K562 (cell line): ENCODE data around the gene CDC42SE2. TPM values are rescaled to one million over a fixed set of nuclear protein-coding genes. Genes with fewer than 3 reads are reported as not detected.

Experiments
- ATAC-seq: fragments of 200-7000 bp; cut with Tn5 transposase; 3 replicates; pipeline ENCODE4 v1.9.1; 2020; ENCODE audit warnings: moderate library complexity
- BruUV-seq: library from RNA; stranded (reverse); fragments of 400-500 nt; replicated peaks from 2 replicates; lab custom pipeline; 2021; lab: Mats Ljungman, UMichigan
- CTCF ChIA-PET: fragments of 300-600 bp; formaldehyde crosslinking; extraction: SDS; loops from one replicate; lab custom pipeline; 2021; ENCODE audit warnings: low intra/inter-chr PET ratio; lab: Yijun Ruan, JAX
- POLR2A ChIA-PET: fragments of 300-600, 350-650 bp; sonication (Branson Sonifier 250); formaldehyde crosslinking; extraction: SDS; loops from one replicate; lab custom pipeline; 2021; ENCODE audit warnings: antibody characterized with exemption, inconsistent platforms; lab: Yijun Ruan, JAX
- DNase-seq, 4 experiments: peaks; one replicate each; pipeline versions ENCODE4 v3.0.0 to v3.0.0-alpha.2; 2011 to 2018; ENCODE audit warnings: low spot score in 3 of 4, mixed read lengths in 3 of 4; ENCODE audit errors: extremely low read depth in 1 of 4
- FAIRE-seq: peaks from 2 replicates; lab custom pipeline; 2011; peaks lifted over from hg19 to GRCh38; lab: Jason Lieb, UNC
- H2AFZ ChIP-seq: 2 replicates; pipeline ENCODE4 v1.6.0; 2011; ENCODE audit warnings: low read depth, low read length, control low read depth, inconsistent platforms
- H3K27ac ChIP-seq: fragments of 200-600 bp; 3 replicates; pipeline ENCODE4 v1.8.0; 2011; ENCODE audit warnings: low read depth, mild to moderate bottlenecking, control low read depth, inconsistent platforms, low read length, moderate library complexity, mixed read lengths; ENCODE audit errors: extremely low read depth
- H3K27me3 ChIP-seq, 2 experiments: fragments of 300-600 bp in 1 of 2; 2 replicates in 1 of 2; 3 replicates in 1 of 2; pipeline versions ENCODE4 v1.6.0 to v1.8.0; 2011; ENCODE audit warnings: inconsistent platforms in 2 of 2, low read length in 2 of 2, mild to moderate bottlenecking in 1 of 2, mixed read lengths in 1 of 2, moderate library complexity in 1 of 2; ENCODE audit not compliant: control insufficient read depth in 2 of 2, insufficient read depth in 2 of 2
- H3K36me3 ChIP-seq: fragments of 300-600 bp; 3 replicates; pipeline ENCODE4 v1.8.0; 2011; ENCODE audit warnings: mild to moderate bottlenecking, low read length, inconsistent platforms; ENCODE audit not compliant: control insufficient read depth, insufficient read depth
- H3K4me1 ChIP-seq, 2 experiments: fragments of 200-600 bp in 1 of 2; replicated peaks in 1 of 2; 2 replicates in 1 of 2; 3 replicates in 1 of 2; pipeline versions ENCODE4 v1.5.1 to v1.8.0; 2011; ENCODE audit warnings: inconsistent platforms in 2 of 2, low read length in 2 of 2, mild to moderate bottlenecking in 1 of 2, mixed read lengths in 1 of 2, moderate library complexity in 1 of 2; ENCODE audit not compliant: control insufficient read depth in 2 of 2, insufficient read depth in 2 of 2
- H3K4me2 ChIP-seq: 2 replicates; pipeline ENCODE4 v1.6.1; 2011; ENCODE audit warnings: low read length, control low read depth, inconsistent platforms, mixed read lengths; ENCODE audit not compliant: insufficient read depth
- H3K4me3 ChIP-seq: fragments of 200-600 bp; sonication (generic), shearing (Covaris generic); 2 replicates; pipeline ENCODE4 v1.5.1; 2016; ENCODE audit warnings: control low read depth, inconsistent platforms
- H3K79me2 ChIP-seq: fragments of 200-600 bp; 3 replicates; pipeline ENCODE4 v1.8.0; 2011; ENCODE audit warnings: low read length, inconsistent platforms; ENCODE audit not compliant: control insufficient read depth, insufficient read depth
- H3K9ac ChIP-seq, 2 experiments: 2 replicates each; pipeline versions ENCODE4 v1.6.0 to v1.6.1; 2011; ENCODE audit warnings: low read depth in 2 of 2, low read length in 2 of 2, control low read depth in 1 of 2, inconsistent platforms in 1 of 2, mild to moderate bottlenecking in 1 of 2, mixed read lengths in 1 of 2; ENCODE audit not compliant: insufficient read depth in 1 of 2
- H3K9me1 ChIP-seq: one replicate; pipeline ENCODE4 v1.6.0; 2011; ENCODE audit warnings: inconsistent platforms, mild to moderate bottlenecking, low read length, moderate library complexity; ENCODE audit not compliant: control insufficient read depth, insufficient read depth
- H3K9me3 ChIP-seq: replicated peaks from 2 replicates; pipeline ENCODE4 v1.5.1; 2011; ENCODE audit warnings: low read depth, low read length, inconsistent platforms; ENCODE audit not compliant: control insufficient read depth, insufficient read depth
- H4K20me1 ChIP-seq: replicated peaks from 2 replicates; pipeline ENCODE4 v1.6.1; 2011; ENCODE audit warnings: low read length, inconsistent platforms, mixed read lengths; ENCODE audit not compliant: control insufficient read depth, insufficient read depth
- C11orf30 ChIP-seq: fragments of 450-650 bp; IDR thresholded peaks from 2 replicates; pipeline ENCODE4 v1.6.1; 2016; ENCODE audit warnings: low read depth, mild to moderate bottlenecking
- MAFF ChIP-seq: IDR thresholded peaks from 2 replicates; pipeline ENCODE4 v1.6.1; 2012; ENCODE audit warnings: low read length, improper control_type of control experiment
- MTF1 ChIP-seq: fragments of 250-450 bp; sonication (Bioruptor Pico); IDR thresholded peaks from 2 replicates; pipeline ENCODE4 v1.9.0; 2021; ENCODE audit warnings: moderate library complexity, mild to moderate bottlenecking, inconsistent platforms, borderline replicate concordance
- NFE2L1 ChIP-seq: fragments of 450-650 bp; IDR thresholded peaks from 2 replicates; pipeline ENCODE4 v1.6.1; 2016; ENCODE audit warnings: missing genetic modification characterization, low read depth, mild to moderate bottlenecking, missing compliant biosample characterization, moderate library complexity, borderline replicate concordance
- RFX5 ChIP-seq: IDR thresholded peaks from 2 replicates; pipeline ENCODE4 v1.6.1; 2011; ENCODE audit warnings: low read depth, mild to moderate bottlenecking, improper control_type of control experiment, low read length
- TRIM24 ChIP-seq, 2 experiments: fragments of 450-650 bp; IDR thresholded peaks; 2 replicates each; pipeline ENCODE4 v1.6.1; 2016
- TRIM28 ChIP-seq: fragments of 450-650 bp; IDR thresholded peaks from 2 replicates; pipeline ENCODE4 v1.6.1; 2017
- YY1 ChIP-seq, 3 experiments: IDR thresholded peaks; 2 replicates each; pipeline ENCODE4 v1.6.1; 2011; ENCODE audit warnings: low read length in 2 of 3, mild to moderate bottlenecking in 2 of 3, moderate library complexity in 2 of 3, borderline replicate concordance in 1 of 3, control low read depth in 1 of 3, low read depth in 1 of 3; ENCODE audit not compliant: insufficient read depth in 3 of 3, insufficient replicate concordance in 2 of 3, control insufficient read depth in 1 of 3, insufficient read length in 1 of 3; ENCODE audit errors: extremely low read depth in 1 of 3
- ZNF316 ChIP-seq: fragments of 450-650 bp; IDR thresholded peaks from 2 replicates; pipeline ENCODE4 v1.6.1; 2016
- WGBS: fragments of 100-300 bp; shearing (Covaris generic); methylation state at CpG from one replicate; pipeline ENCODE4 v1.1.6; 2016; ENCODE audit warnings: low coverage, mixed read lengths; ENCODE audit not compliant: insufficient coverage; ENCODE audit errors: missing lambda C conversion rate; 5-methylcytosine and 5-hydroxymethylcytosine counted together
- in situ Hi-C: fragments of 300-500 bp; cut with MboI; formaldehyde crosslinking; loops from 4 replicates; pipeline ENCODE4 v1.15.0; 2018; ENCODE audit warnings: inconsistent platforms, mixed read lengths
- intact Hi-C: fragments of 100-400 bp; cut with micrococcal nuclease; formaldehyde crosslinking; loops from 2 replicates; pipeline ENCODE4 v1.14.2; 2022
- polyA plus RNA-seq, 8 experiments: library from polyadenylated mRNA; depleted of rRNA in 4 of 8; stranded (reverse) in 5 of 8; unstranded in 3 of 8; fragments of >200 nt; fragmentation: Nextera tagmentation in 2 of 8; fragmentation: Illumina TruSeq in 1 of 8; extraction: Ambion mirVana in 2 of 8; extraction: Trizol in 1 of 8; gene quantifications; 2 replicates each; pipeline versions ENCODE4 v1.2.1 to v1.2.3, GENCODE V29; 2011 to 2014; ENCODE audit warnings: inconsistent platforms in 1 of 8, missing spikeins in 1 of 8
- total RNA-seq, 7 experiments: library from RNA; depleted of rRNA in 6 of 7; stranded (reverse); fragments of >200 nt in 6 of 7; fragmentation: Illumina TruSeq in 2 of 7; extraction: Trizol in 2 of 7; gene quantifications; 2 replicates each; pipeline versions ENCODE4 v1.2.1 to v1.2.3, GENCODE V29; 2011 to 2021; ENCODE audit warnings: low replicate concordance in 1 of 7
- TF ChIP-seq, protein P1 (sequence below), 2 experiments: IDR thresholded peaks in 1 of 2; conservative IDR thresholded peaks in 1 of 2; 2 replicates each; pipeline ENCODE4 v1.6.1; 2016; ENCODE audit warnings: low read depth in 2 of 2, mild to moderate bottlenecking in 1 of 2, missing compliant biosample characterization in 1 of 2, missing genetic modification characterization in 1 of 2, moderate library complexity in 1 of 2

Gene CDC42SE2
- total and polyA plus RNA-seq, 9 of the 15 experiments (the other 6 are each of a cell fraction or from before 2014, with no cell fraction given), result 24.8 to 44.3 (median 32.7) TPM

DNA sequence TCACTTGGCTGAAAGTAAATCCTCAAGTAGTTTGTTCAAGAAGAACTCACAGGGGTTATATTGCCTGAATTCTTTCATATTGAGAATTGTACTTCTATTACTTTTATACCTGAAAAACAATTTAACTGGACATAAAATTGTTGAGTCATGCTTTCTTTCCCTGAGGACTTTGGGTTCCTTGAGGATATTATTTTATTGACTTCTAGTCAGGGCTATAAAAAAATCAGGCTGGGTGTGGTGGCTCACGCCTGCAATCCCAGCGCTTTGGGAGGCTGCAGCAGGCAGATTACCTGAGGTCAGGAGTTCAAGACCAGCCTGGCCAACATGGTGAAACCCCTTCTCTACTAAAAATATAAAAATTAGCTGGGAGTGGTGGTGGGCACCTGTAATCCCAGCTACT lies 17.9 kb upstream of the CDC42SE2 start:
- H3K9me3 ChIP-seq, result no peaks in the 10 kb centered on the region
- ATAC-seq (no peak), FAIRE-seq (no peak), DNase-seq (no peak)
- TF ChIP-seq C11orf30, result peak; percentile 47; the same call in 1 of the 2 replicates
- peak; percentile 57 for TF ChIP-seq ZNF316
- TF ChIP-seq MAFF, result 0 out of 2 replicates have a peak, but pooled peaks have one; percentile 10
- TF ChIP-seq NFE2L1, result peak; percentile 20; the same call in 1 of the 2 replicates
- no peak for TF ChIP-seq YY1 (IDR thresholded peaks at IDR 0.05; ENCODE audit: borderline replicate concordance in 1 of 3, control insufficient read depth in 1 of 3, extremely low read depth in 1 of 3, insufficient read depth in 3 of 3, insufficient read length in 1 of 3, insufficient replicate concordance in 2 of 3, low read depth in 1 of 3, low read length in 2 of 3)
- no peak overlapping the region for H3K27ac ChIP-seq
- no peaks in the 10 kb centered on the region for H3K79me2 ChIP-seq
- H3K36me3 ChIP-seq, result no peaks in the 10 kb centered on the region
- H3K9ac ChIP-seq, result no peak overlapping the region
- H3K27me3 ChIP-seq, result no peaks in the 10 kb centered on the region
- no TSS peak for BruUV-seq
- no peaks in the 10 kb centered on the region for H4K20me1 ChIP-seq
- H2AFZ ChIP-seq, result no peak overlapping the region
- H3K4me2 ChIP-seq, result no peak overlapping the region
- no peaks in the 10 kb centered on the region for H3K4me1 ChIP-seq
- POLR2A ChIA-PET, result interaction anchor here (1.3 kb wide), 1 partner anchor 17 kb away, joined by 4 read pairs; no protein-coding TSS in a partner anchor
- 36% methylated on average over 2 of the region's 2 CpGs for WGBS
- no peaks in the 10 kb centered on the region for H3K9me1 ChIP-seq
- no peak overlapping the region for H3K4me3 ChIP-seq
- intact Hi-C loops (no loop called here), in situ Hi-C loops (no loop called here)
- CTCF ChIA-PET, result no interaction called here

DNA sequence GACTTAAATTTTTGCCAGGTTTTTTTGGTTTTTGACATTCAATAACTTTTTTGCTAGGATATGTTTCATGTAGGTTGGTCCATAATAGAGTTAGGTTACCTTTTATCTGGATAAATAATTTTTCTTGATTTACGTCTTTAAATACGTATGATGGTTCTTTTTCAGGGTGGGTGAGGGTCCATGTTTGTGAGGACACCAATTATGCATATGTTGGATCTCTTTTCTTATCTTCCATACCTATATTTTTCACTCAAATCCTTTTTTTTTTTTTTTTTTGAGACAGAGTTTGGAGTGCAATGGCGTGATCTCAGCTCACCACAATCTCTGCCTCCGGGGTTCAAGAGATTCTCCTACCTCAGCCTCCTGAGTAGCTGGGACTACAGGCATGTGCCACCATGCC lies 17.3 kb upstream of the CDC42SE2 start:
- H3K4me3 ChIP-seq, result no peak overlapping the region
- no peaks in the 10 kb centered on the region for H3K9me1 ChIP-seq
- no peaks in the 10 kb centered on the region for H3K79me2 ChIP-seq
- CTCF ChIA-PET, result no interaction called here
- WGBS, result 89% methylated on average over 4 of the region's 4 CpGs
- no peaks in the 10 kb centered on the region for H4K20me1 ChIP-seq
- H3K4me1 ChIP-seq, result no peaks in the 10 kb centered on the region
- H3K27me3 ChIP-seq, result no peaks in the 10 kb centered on the region
- H3K9ac ChIP-seq, result no peak overlapping the region
- no peak overlapping the region for H3K4me2 ChIP-seq
- H3K36me3 ChIP-seq, result no peaks in the 10 kb centered on the region
- POLR2A ChIA-PET, result no interaction called here
- intact Hi-C loops (no loop called here), in situ Hi-C loops (no loop called here)
- DNase-seq, result no peak
- no peak for TF ChIP-seq RFX5
- peak in 1 of 2 experiments; percentile 22; a peak in 1 of 4 replicates for TF ChIP-seq TRIM24 (IDR thresholded peaks at IDR 0.05)
- TF ChIP-seq MTF1, result no peak
- TF ChIP-seq, protein P1, sequence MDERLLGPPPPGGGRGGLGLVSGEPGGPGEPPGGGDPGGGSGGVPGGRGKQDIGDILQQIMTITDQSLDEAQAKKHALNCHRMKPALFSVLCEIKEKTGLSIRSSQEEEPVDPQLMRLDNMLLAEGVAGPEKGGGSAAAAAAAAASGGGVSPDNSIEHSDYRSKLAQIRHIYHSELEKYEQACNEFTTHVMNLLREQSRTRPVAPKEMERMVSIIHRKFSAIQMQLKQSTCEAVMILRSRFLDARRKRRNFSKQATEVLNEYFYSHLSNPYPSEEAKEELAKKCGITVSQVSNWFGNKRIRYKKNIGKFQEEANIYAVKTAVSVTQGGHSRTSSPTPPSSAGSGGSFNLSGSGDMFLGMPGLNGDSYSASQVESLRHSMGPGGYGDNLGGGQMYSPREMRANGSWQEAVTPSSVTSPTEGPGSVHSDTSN (CRISPR knock-in tag; IDR thresholded peaks at IDR 0.05; ENCODE audit: low read depth), result no peak
- TF ChIP-seq, protein P1 (tag; conservative IDR thresholded peaks at IDR 0.05; ENCODE audit: low read depth), result no peak
- peak; percentile 73; the same call in 1 of the 2 replicates for TF ChIP-seq TRIM28
- no peak overlapping the region for H2AFZ ChIP-seq
- no peak for FAIRE-seq
- BruUV-seq, result no TSS peak
- no peak for ATAC-seq
- H3K27ac ChIP-seq, result no peak overlapping the region
- no peaks in the 10 kb centered on the region for H3K9me3 ChIP-seq
